Suppressor macrophage treated with lipopolysaccharide for 1 hour (primary cell): ENCODE data around the gene SLC7A5.
"Not testable (repeated sequence)": the region's sequence is repeated elsewhere in the genome, so short reads cannot be mapped to it uniquely, and the experiment has no call there.

Source experiments
- DNase-seq, 3 donors: peaks; one replicate each; pipeline ENCODE4 v3.0.0-alpha.2; 2020 to 2022

The SLC7A5 gene

DNA sequence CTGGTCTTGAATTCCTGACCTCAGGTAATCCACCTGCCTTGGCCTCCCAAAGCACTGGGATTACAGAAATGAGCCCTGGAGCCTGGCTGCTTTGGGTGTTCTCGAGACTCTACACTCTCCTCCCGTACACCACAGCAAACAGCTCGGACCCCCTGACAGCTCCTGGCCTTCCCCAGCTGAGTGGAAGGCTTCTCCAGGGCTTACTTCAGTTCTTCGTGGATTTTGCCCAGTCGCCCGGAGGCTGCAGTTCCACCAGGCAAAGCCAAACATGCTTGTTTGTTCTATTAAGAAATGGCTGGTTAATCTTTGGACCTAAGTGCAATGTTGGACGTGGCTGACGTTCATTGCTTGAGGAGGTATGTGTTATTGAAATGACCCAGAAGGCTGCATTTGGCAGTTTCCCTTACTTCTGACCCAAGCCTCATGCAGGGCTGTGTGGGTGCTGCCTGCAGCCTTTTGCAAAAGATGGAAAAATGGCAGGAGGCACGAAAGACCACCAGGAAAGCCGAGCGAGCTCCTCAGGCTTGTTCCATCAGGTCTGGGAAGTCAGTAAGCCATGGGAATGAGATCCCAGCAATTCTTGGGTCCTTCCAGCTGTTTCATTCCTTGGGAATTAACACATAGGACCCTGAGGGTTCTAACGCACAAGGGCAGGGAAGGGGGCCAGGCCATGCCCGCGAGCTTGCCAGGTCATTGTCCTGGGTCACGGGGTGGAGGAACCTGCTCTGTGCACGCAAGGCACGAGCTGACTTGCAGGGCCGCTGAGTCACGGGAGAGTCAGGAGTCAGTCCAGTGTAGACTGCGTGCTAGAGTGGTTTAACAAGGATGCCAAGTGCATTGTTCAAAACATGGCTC, 79.6 kb downstream of the SLC7A5 start:
- peak in 2 of 3 donors; percentile 27 to 34 for DNase-seq

GRCh38 chr16:87788730-87789436, 80.4 kb downstream of the SLC7A5 start:
- DNase-seq, result not testable (repeated sequence)

- not testable (repeated sequence) for DNase-seq
Observed at GRCh38 chr16:87787451-87788091, 81.7 kb downstream of the SLC7A5 start.

- DNase-seq, result no peak
Observed at GRCh38 chr16:87784812-87785211, 84.5 kb downstream of the SLC7A5 start.

GRCh38 chr16:87782033-87782432, 87.3 kb downstream of the SLC7A5 start:
- DNase-seq, result no peak

DNA sequence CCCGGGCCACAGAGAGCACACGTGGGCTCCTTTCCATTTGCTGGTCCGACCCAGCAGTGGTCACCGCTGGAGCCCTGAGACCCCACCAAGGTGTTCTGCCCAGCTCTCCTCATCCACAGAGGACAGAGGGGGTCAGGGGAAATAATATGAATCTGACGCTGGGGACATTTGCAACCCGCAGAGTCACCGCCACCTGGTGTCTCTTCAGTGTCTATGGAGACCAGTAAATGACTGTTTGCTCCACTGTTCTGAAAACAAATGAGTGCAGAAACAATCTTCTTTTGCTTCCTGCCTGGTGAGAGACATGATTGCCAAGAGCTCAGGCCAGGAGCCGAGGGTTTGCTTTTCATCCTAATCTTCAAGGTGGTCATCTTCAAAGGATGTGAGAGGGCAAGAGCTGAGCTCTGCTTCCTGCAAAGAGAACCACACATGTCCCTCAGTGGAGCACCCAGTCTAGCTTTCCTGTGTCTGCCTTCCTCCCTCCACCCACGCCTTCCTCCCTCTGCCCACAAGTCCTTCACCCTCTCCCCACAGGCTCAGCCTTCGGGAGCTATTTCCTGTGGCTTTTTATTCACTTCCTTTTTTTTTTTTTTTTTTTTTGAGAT, 88.8 kb downstream of the SLC7A5 start:
- peak; percentile 94 to 95 (median 94) for DNase-seq
